Measurements from ENCODE around the gene IQGAP3.

The IQGAP3 gene

DNA sequence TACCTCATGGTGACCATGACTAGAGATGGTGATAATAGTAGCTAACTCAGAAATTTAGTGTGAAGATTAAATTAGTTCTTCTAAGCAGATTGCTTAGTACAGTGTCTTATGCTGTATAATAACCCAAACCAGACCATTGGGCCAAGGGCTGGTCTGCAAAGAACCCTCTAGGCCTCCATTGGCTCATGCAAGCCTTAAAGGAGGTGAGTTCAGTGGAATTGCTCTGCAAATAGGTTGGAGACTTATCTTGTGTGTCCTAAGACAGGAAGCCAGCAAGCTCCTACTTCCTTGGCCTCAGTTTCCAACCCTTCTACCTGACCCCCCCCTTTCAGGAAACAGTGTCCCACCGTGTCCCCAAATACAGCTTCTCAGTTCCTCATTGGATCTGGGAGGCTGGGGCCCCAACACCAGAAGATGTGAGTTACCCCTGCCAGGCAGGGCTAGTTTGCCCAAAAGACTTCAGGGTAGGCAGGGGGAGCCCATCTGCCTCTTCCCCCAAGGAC is 69.9 kb downstream of the IQGAP3 start:
- Mint-ChIP-seq H3K36me3 (ENCODE audit: low read depth) (no peaks in the 10 kb centered on the region), H3K4me1 (ENCODE audit: low read depth) (peaks cover 60% of the 10 kb centered on the region), H3K9me3 (no peaks in the 10 kb centered on the region), H3K27ac (peak overlapping the region; percentile 96), H3K4me3 (peak overlapping the region; percentile 82), H3K27me3 (ENCODE audit: low read depth) (no peaks in the 10 kb centered on the region)
- no peak for DNase-seq (ENCODE audit: low spot score)

DNA sequence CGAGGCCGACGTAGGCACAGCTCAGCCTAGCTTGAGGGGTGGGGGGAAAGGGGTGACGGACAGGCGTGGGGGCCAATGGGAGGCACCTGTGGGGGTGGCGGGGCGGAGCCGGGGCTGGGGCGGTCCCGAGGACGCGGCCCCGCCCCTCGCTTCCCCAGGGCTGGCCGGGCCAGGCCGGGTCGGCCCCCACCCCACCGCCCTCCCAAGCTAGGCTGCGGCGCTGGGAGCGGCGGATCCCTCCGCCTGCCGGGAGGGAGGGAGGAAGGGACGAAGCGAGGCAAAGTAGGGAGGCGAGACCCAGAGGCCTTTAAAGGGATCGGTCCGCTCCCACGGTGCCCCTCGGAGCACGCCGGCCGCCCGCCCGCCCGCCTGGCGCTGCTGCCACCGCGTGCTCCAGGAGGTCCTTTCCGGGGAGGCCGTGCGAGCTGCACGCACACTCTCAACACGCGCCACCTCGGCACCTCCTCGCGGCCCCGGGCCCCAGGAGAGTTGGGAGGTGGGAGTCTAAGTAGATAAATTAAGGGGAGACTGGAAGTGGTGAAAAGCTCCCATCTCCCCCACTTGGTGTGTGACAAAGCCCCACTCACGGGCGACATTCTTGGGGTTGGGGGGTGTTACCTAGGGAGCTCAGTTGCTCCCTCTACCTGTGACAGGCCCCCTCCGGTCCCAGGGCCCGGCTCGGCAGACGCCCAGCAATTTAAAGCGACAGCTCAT is 71.4 kb downstream of the IQGAP3 start:
- H3K27ac Mint-ChIP-seq: peak overlapping the region; percentile 96

DNA sequence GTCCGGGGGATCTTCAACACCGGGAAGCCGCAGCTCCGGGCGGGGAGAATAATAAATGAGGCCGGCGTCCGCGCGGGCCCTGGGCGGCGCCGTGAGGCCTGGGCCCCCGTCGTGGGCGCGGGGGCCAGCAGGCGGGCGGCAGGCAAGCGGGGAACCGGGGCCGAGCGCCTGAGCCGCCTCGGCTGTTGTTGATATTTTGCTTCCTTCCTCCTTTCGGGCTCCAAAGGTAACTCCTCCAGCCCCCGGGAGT is 71.9 kb downstream of the IQGAP3 start, which contains the start of gene MEF2D:
Gene MEF2D, minus strand, starts transcription at position 233 of the 250 bp plus-strand sequence. CDS start 17,483 bp downstream, outside the sequence.
- Mint-ChIP-seq H3K4me3 (peak within 1 kb of the TSS; percentile 86), H3K4me1 (ENCODE audit: low read depth) (peaks cover 64% of the 10 kb centered on the region), H3K27ac (peak within 1 kb of the TSS; percentile 96), H3K27me3 (ENCODE audit: low read depth) (no peaks in the 10 kb centered on the region), H3K9me3 (no peaks in the 10 kb centered on the region), H3K36me3 (ENCODE audit: low read depth) (peaks cover 7% of the 10 kb centered on the region)
- DNase-seq (ENCODE audit: low spot score): no peak

More for the DNA sequence above, 71.4 kb downstream of the IQGAP3 start:
- Mint-ChIP-seq H3K36me3 (ENCODE audit: low read depth) (peaks cover 5% of the 10 kb centered on the region), H3K4me1 (ENCODE audit: low read depth) (peaks cover 64% of the 10 kb centered on the region), H3K4me3 (peak overlapping the region; percentile 86), H3K9me3 (no peaks in the 10 kb centered on the region), H3K27me3 (ENCODE audit: low read depth) (no peaks in the 10 kb centered on the region)
- peak; percentile 89 for DNase-seq (ENCODE audit: low spot score)

DNA sequence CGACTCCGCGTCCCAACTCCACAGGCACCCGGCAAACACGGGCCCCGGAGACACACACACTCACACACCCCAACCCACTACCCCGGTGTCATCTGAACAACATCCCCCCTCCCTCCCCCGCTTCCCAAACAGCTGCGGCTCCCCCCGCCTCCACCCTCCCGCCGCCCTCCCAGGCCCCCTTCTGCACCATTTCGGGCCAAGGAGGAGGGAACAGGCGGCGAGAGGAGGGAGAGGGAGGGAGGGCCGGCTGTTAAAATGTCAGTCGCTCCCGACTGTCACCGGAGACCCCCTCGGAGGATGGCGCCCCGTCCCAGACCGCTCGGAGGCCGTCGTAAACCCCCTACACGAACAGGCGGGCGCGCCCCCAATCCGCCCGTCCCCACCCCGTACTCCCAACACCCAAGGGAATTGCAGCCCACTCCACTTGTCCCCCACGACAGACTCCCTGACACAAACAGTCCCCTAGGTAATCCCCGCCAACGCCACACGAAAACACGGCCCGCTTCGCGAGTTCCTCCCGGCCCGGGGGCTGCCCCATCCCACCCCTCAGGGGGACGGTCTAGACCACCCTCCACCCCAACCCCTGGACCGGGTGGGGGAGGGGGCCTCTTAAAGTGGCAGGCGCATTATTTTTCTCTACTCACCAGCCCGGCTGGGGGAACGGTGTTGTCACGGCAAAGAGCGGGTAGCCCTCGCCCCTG is 72.4 kb downstream of the IQGAP3 start:
- peaks cover 64% of the 10 kb centered on the region for H3K4me1 Mint-ChIP-seq (ENCODE audit: low read depth)
- H3K36me3 Mint-ChIP-seq (ENCODE audit: low read depth): peaks cover 9% of the 10 kb centered on the region
- DNase-seq (ENCODE audit: low spot score): peak; percentile 25

DNA sequence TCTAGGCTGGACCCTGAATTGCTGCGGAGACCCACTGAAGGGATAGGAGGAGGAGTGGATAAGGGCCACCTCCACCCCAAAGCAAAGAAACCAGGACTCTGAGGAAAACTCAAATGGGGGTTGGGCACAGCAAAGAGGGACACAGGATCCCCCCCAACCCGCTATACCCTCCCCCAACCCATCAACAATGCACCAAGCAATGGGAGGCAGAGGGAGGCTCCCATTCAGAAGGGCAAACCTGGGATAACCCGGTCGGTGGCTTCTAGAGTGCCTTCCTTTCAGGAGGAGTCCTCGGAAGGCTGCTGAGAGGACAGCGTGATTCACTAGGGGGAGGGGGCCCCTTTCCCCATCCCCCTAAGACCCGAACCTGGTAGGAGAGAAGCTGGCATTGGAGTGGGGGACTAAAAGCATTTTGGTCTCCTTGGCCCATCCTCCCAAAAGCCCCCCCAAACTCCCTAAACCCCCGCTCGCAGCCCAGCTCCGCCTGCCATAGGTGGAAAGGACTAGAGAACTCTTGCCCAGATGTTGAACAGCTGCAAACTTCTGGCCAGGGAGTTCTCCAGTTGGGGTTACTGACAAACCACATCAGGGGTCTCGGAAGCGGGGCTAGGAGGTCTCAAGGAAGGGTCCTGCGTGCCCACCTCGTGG is 73.0 kb downstream of the IQGAP3 start:
- Mint-ChIP-seq H3K36me3 (ENCODE audit: low read depth) (peaks cover 9% of the 10 kb centered on the region), H3K4me3 (peak overlapping the region; percentile 86), H3K27me3 (ENCODE audit: low read depth) (no peaks in the 10 kb centered on the region), H3K27ac (peak overlapping the region; percentile 75), H3K4me1 (ENCODE audit: low read depth) (peaks cover 61% of the 10 kb centered on the region), H3K9me3 (no peaks in the 10 kb centered on the region)
- DNase-seq (ENCODE audit: low spot score): no peak

More for the DNA sequence above, 72.4 kb downstream of the IQGAP3 start:
- peak overlapping the region; percentile 74 for H3K27ac Mint-ChIP-seq
- H3K27me3 Mint-ChIP-seq (ENCODE audit: low read depth): no peaks in the 10 kb centered on the region
- H3K4me3 Mint-ChIP-seq: peak overlapping the region; percentile 86
- H3K9me3 Mint-ChIP-seq: no peaks in the 10 kb centered on the region

DNA sequence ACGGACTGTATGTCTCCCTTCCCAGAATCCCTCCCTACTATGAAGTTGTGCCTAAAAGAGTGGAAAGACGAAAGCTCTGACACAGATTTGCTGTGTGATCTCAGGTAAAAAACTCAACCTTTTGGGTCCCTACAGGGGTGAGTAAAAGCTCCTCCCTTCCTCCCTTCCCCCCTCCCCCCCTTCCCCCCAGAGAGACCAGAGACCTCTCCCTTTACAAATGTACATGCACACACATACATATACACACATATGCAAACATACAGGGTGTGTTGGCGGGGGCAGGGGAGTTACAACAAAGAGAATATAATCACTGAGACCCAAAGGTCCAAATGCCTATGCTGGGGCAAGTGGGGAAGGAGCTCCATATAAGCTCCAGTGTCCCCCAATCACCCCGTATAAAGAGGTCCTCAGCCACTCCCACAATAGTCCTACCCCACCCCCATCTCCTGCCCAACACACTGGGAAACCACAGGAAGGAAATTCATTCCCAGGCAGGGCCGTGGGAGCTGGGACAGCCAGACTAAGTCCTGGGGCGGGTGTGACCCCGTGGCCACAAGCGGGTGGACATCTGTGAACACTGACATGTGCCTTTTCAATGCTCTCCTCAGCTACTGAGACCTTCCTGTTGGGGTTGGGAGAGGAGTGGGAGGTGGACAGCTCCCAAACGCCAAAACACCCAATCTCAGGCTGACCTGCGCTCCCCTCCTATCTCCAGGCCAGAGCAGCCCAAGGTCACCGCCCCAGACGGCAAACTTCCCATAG is 73.8 kb downstream of the IQGAP3 start:
- no peak overlapping the region for H3K27ac Mint-ChIP-seq
- no peak for DNase-seq (ENCODE audit: low spot score)

DNA sequence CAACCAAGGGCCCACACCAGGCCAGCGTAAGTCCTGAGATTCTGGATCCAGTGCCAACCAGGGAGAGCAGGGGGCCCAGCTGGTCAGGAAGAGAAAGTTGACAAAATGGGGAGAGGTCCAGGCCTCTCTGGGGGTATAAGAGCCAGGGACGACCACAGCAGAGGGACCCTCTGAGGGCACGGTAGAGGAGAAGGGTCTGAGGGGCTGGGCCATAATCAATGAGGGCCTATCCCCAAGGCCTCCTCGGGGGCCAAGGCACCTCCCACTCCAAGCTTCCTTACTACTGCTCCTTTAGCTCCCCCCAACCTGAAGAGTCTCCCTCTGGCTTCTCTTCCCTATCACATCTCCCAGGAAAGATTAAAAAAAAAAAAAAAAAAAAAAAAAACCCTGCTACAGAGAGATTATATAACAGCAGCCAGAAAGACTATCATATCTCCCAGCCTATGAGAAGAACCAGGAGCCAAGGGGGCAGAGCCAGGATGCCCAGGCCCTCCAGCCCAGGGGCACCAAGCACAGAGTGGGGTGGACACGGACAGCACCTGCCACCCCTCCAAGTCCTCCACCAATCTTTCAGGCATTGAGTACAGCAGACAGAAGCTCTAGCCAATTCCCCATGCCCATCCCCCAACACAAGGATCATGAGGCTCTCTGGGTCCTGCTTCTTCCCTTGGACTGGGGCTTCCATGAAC is 74.5 kb downstream of the IQGAP3 start:
- Mint-ChIP-seq H3K9me3 (no peaks in the 10 kb centered on the region), H3K36me3 (ENCODE audit: low read depth) (peaks cover 9% of the 10 kb centered on the region), H3K4me3 (peak overlapping the region; percentile 71), H3K27ac (no peak overlapping the region), H3K27me3 (ENCODE audit: low read depth) (no peaks in the 10 kb centered on the region), H3K4me1 (ENCODE audit: low read depth) (peaks cover 57% of the 10 kb centered on the region)
- no peak for DNase-seq (ENCODE audit: low spot score)

More for the DNA sequence above, 73.8 kb downstream of the IQGAP3 start:
- no peaks in the 10 kb centered on the region for H3K9me3 Mint-ChIP-seq
- H3K4me3 Mint-ChIP-seq: peak overlapping the region; percentile 86
- no peaks in the 10 kb centered on the region for H3K27me3 Mint-ChIP-seq (ENCODE audit: low read depth)
- peaks cover 60% of the 10 kb centered on the region for H3K4me1 Mint-ChIP-seq (ENCODE audit: low read depth)
- H3K36me3 Mint-ChIP-seq (ENCODE audit: low read depth): peaks cover 9% of the 10 kb centered on the region

DNA sequence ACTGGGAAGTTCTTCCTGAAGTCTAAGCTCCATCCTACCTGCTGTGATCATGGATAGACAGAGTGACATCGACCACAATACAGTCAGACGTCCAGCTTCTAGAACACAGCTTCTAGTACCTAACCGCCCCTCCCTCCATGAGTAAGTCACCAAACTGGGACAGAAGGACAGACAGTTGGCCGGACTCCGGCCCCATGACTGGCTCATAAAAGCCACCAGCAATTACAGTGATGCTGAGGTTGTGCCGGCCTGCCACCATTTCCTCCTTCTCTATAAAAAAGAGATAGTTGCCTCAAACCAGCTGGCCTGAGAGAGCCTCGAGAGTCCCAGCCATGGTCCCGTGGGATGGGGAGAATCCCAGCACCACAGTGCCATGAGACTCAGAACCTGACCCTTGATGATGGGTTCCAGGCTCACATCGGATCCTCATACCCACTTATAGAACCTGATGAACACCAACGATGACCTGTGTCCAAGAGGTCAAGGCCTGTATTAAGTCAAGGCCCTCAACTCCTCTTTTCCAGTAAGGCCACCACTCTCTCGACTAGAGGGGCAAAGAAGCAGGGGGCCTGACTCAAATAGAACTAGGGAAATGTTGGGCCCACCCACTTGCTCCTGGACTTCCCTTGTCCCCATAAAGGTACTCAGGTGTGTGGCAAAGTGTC is 75.2 kb downstream of the IQGAP3 start:
- Mint-ChIP-seq H3K9me3 (no peaks in the 10 kb centered on the region), H3K36me3 (ENCODE audit: low read depth) (peaks cover 14% of the 10 kb centered on the region), H3K27ac (no peak overlapping the region), H3K4me1 (ENCODE audit: low read depth) (peaks cover 57% of the 10 kb centered on the region), H3K4me3 (peak overlapping the region; percentile 71), H3K27me3 (ENCODE audit: low read depth) (no peaks in the 10 kb centered on the region)
- no peak for DNase-seq (ENCODE audit: low spot score)

DNA sequence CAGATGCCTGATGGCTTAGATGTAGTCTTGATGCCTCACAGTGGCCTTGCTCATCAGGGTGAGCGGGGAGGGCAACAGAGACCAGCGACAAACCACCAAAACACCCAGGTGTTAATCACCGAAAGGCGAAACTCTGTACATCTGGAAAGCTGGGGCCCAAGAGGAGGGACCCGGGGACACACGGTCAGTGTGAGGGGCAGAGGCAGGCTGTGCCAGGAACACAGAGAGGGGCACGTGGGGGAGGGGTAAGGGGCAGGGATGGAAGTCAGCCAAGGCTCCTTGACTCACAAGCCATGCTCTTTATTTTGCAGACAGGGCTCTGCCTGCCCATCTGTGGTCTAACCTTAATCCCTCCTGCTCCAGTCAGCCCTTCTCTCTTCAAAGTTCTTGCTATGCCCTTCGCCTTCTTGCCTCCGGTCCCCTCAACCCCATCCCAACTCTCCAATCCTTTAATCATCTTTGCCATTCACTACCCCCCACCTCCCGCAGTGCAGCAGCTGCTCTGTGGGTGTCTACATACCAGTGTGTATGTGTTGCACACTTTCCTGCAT is 76.1 kb downstream of the IQGAP3 start:
- peaks cover 14% of the 10 kb centered on the region for H3K36me3 Mint-ChIP-seq (ENCODE audit: low read depth)
- H3K27me3 Mint-ChIP-seq (ENCODE audit: low read depth): no peaks in the 10 kb centered on the region
- H3K4me1 Mint-ChIP-seq (ENCODE audit: low read depth): peaks cover 56% of the 10 kb centered on the region
- no peak for DNase-seq (ENCODE audit: low spot score)
- H3K4me3 Mint-ChIP-seq: peak overlapping the region; percentile 3
- H3K9me3 Mint-ChIP-seq: no peaks in the 10 kb centered on the region
- peak overlapping the region; percentile 5 for H3K27ac Mint-ChIP-seq

DNA sequence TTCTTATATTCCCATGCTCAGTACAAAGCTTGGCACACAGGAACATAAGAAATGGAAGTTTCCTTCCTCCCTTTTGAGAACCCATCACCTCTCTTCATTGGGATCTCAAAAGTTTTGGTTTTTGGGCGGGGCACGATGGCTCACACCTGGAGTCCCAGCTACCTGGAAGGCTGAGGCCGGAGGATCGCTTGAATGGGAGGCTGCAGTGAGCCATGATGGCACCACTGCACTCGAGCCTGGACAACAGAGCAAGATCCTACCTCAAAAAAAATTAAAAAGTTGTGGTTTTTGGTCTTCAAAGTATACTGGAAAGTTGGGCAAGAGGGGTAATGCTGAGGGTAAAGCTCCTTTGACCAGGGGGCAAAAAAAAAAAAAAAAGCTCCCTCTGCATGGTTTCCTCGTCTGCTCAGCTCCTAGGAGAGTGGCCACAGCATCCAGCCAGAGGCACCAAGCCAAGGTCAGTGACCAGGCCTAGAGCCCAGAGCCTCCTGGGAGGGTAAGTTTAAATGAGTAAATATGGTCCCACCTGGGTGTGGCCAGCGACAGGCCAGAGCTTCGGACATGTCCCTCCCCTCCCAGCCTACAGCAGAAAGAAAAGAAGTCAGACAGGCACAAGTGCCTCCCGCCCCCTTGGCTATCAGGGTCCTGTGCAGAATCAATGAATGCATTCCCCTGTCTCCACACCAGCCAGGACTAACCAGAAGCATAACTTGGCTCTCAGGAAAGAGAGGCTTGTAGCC is 76.8 kb downstream of the IQGAP3 start:
- Mint-ChIP-seq H3K36me3 (ENCODE audit: low read depth) (peaks cover 17% of the 10 kb centered on the region), H3K27ac (no peak overlapping the region), H3K4me1 (ENCODE audit: low read depth) (peaks cover 63% of the 10 kb centered on the region), H3K4me3 (no peak overlapping the region), H3K9me3 (no peaks in the 10 kb centered on the region), H3K27me3 (ENCODE audit: low read depth) (no peaks in the 10 kb centered on the region)
- no peak for DNase-seq (ENCODE audit: low spot score)

DNA sequence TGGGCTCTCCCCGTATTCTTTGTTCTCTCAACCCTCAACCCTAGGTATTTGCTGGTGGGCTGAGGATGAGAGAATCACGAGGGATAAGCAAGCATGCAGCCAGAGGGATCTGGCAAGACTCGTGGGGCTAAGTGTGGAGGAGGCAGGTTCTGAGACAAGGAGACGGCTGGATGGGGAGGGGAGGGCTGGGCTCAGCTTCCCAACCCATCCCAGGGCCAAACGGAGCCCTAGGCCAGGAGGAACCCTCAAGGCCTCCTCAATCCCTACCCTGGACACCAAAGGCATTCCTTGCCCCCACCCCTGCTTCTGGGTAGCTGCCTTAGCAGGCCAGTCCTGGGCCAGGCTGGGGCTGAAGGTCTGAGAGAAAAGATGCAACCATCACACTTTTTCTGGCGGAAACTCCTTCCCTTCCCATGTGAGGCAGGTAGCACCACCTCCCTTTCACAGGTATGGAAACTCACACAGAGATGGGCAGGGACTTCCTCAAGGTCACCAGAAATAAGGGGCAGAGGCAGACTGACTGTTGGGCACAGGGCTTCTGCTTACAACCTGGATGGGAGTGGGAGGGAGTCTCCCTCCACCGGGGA is 78.0 kb downstream of the IQGAP3 start:
- Mint-ChIP-seq H3K27me3 (ENCODE audit: low read depth) (no peaks in the 10 kb centered on the region), H3K9me3 (no peaks in the 10 kb centered on the region), H3K27ac (no peak overlapping the region), H3K36me3 (ENCODE audit: low read depth) (peaks cover 17% of the 10 kb centered on the region), H3K4me1 (ENCODE audit: low read depth) (peaks cover 70% of the 10 kb centered on the region), H3K4me3 (no peak overlapping the region)
- no peak for DNase-seq (ENCODE audit: low spot score)

DNA sequence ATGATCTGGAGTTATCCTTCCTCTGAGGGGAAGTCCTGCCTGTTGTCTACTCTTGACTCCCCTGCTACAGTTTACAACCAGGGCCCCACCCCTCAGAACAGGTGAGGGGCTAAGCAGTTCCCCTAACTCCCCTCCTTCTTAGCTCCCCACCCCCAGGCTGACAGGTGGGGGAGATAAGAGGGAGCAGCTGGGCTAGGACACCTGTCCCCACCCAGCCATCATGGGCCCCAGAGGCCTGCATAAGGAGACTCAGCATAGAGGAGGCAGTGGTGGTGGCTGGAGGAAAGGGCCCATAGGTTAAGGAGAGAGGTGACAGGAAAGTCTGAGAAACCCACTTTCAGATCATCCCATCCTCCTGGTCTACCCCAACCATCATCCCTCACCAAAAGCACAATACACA is 78.6 kb downstream of the IQGAP3 start:
- DNase-seq (ENCODE audit: low spot score): no peak
- Mint-ChIP-seq H3K9me3 (no peaks in the 10 kb centered on the region), H3K4me3 (no peak overlapping the region), H3K36me3 (ENCODE audit: low read depth) (peaks cover 19% of the 10 kb centered on the region), H3K27ac (no peak overlapping the region), H3K27me3 (ENCODE audit: low read depth) (no peaks in the 10 kb centered on the region), H3K4me1 (ENCODE audit: low read depth) (peaks cover 71% of the 10 kb centered on the region)
